HG03520 (cell line): ENCODE data around the gene PTN.
"Not testable (repeated sequence)": the region's sequence is repeated elsewhere in the genome, so short reads cannot be mapped to it uniquely, and the experiment has no call there.

ENCODE experiments used
- ATAC-seq: cut with Tn5 transposase; IDR thresholded peaks from one replicate; pipeline ENCODE4 v1.9.1; 2021; ENCODE audit warnings: mild to moderate bottlenecking, moderate library complexity; ENCODE audit not compliant: unreplicated experiment

PTN gene

DNA sequence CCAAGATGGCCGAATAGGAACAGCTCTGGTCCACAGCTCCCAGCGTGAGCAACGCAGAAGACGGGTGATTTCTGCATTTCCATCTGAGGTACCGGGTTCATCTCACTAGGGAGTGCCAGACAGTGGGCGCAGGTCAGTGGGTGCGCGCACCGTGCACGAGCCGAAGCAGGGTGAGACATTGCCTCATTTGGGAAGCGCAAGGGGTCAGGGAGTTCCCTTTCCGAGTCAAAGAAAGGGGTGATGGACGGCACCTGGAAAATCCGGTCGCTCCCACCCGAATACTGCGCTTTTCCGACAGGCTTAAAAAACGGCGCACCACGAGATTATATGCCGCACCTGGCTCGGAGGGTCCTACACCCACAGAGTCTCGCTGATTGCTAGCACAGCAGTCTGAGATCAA is 161.9 kb downstream of the PTN start:
- not testable (repeated sequence) for ATAC-seq
